ENCODE measurements around the gene LAMC2.
"Not testable (repeated sequence)": the region's sequence is repeated elsewhere in the genome, so short reads cannot be mapped to it uniquely, and the experiment has no call there.

The LAMC2 gene

DNA sequence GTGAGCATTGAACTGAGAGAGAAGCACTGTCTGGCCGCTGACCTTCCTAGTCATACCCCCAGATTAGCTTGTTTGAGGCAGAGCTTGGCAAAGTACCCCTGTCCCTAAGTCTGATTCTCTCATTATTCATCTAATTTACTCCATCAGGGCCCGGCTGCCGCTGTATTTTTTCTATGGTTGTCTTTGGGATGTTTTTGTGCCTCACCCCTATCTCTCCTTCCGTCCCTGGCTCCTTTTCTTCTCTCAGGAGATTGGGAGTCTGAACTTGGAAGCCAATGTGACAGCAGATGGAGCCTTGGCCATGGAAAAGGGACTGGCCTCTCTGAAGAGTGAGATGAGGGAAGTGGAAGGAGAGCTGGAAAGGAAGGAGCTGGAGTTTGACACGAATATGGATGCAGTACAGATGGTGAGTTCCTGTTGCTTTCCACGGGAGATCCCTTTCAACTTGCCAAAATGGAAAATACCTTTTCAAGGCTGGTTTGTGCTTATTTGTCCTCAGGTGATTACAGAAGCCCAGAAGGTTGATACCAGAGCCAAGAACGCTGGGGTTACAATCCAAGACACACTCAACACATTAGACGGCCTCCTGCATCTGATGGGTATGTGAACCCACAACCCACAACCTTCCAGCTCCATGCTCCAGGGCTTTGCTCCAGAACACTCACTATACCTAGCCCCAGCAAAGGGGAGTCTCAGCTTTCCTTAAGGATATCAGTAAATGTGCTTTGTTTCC is 53.9 kb downstream of the LAMC2 start:
- no peak for DNase-seq

- DNase-seq = no peak
Observed at GRCh38 chr1:183240526-183240825, 54.4 kb downstream of the LAMC2 start.

DNA sequence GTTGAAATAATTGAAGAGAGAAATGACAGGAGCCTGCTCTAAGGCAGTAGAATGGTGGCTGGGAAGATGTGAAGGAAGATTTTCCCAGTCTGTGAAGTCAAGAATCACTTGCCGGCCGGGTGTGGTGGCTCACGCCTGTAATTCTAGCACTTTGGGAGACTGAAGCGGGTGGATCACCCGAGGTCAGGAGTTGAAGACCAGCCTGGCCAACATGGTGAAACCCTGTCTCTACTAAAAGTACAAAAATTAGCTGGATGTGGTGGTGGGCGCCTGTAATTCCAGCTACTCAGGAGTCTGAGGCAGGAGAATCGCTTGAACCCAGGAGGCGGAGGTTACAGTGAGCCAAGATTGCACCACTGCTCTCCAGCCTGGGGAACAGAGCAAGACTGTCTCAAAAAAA is 54.8 kb downstream of the LAMC2 start:
- not testable (repeated sequence) for DNase-seq

DNA sequence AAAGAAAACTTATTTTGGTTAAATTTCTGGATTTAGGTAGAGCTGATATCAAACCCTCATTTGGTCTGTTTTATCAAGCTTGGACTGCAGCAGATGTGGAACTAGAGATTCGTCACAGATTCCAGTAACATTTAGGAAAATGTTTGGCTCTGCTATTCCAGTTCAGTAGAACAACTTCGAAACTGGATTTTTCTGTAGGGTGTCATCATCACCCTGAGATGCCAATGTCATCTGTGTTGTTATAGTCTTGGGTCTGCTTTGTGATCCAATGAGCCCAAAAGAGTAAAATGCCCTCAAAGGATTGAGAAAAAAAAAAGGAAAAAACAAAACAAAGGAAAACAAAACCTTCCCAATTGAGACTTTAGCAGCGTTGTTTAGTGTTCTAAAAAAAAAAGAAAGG is 55.4 kb downstream of the LAMC2 start:
- DNase-seq = no peak

DNA sequence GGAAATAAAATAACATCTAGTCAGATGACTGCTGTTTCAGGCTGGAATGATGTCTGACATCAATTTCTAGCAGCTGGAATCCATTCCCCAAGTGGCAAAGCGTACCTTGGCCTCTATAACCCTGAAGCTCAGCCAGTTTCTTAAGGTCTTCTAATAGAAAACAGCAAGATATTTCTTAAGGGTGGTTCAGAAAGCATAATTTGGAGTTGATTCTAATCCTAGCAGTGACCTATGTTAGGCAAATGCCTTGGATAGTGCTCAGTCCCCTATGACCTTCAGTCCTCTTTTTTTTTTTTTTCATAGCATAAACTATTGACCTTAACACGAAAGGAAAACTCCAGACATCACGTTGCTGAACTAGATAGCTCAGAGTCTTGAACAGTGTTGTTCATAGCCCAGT is 56.5 kb downstream of the LAMC2 start:
- DNase-seq = no peak

- no peak for DNase-seq
Observed at GRCh38 chr1:183243161-183244050, 57.3 kb downstream of the LAMC2 start.

GRCh38 chr1:183244466-183244865 is 58.4 kb downstream of the LAMC2 start:
- no peak for DNase-seq

DNA sequence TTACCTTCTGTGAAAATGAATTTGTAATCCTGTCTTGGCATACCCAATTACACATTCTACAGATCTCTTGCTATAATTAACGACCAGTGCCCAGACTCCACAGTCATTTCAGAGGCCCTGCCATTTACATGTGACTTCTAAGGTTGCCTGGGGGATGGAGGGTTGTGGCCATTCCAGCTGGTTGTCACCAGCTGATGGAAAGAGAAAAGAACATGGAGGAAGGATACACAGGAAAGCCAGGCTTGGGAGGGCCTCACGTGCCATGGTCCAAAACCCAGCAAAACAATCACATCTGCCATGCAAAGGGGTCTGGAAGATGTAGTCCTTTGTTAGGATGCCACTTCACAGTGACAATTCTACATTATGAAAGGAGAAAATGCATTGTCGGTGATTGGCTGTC is 59.3 kb downstream of the LAMC2 start:
- DNase-seq = no peak

GRCh38 chr1:183246436-183246835 is 60.4 kb downstream of the LAMC2 start:
- no peak for DNase-seq

DNA sequence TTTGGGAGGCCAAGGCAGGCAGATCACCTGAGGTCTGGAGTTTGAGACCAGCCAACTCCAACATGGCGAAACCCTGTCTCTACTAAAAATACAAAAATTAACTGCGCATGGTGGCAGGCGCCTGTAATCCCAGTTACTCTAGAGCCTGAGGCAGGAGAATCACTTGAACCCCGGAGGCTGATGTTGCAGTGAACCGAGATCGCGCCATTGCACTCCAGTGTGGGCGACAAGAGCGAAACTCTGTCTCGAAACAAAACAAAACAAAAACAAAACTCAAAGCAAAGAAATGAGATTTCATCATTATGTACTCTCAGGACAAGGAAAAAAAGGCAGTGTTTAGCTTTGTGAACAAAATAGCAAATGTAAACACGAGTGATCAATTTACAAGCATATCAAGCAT is 61.0 kb downstream of the LAMC2 start:
- DNase-seq = no peak

DNA sequence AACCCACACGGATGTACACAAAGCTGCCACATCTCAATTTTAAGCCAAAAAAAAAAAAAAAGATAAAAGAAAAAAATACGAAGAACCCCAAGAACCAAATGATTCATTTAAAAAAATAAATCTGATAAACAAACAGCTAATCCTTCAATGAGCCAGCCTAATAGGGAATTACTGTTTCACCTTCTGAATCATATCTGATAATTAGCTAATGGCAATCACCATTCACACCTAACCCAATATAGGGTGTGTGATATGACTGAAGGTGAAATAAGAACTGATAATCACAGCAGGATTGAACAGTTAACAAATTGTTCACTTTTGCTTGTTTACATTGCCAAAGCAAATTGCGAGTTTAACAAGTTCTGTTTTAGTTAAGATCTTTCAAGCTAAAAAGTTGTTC is 61.4 kb downstream of the LAMC2 start:
- no peak for DNase-seq

DNA sequence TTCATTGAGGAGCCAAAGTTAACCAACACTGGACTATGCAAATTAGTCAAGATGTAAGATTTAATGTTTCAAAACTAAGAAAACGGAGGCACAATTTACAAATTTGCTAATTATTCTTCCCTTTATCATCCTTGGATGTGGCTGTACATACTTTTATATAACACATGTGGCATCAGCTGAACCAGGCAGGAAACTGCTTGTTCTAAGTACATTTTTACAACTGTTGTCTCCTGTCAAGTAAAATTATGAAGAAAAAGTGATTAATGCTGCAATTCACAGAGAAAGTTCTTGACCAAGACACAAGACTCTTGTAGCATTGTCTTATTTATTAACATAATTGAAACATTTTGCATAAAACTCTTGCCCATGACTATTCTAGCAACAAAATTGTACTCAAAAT is 61.9 kb downstream of the LAMC2 start:
- DNase-seq = no peak

DNA sequence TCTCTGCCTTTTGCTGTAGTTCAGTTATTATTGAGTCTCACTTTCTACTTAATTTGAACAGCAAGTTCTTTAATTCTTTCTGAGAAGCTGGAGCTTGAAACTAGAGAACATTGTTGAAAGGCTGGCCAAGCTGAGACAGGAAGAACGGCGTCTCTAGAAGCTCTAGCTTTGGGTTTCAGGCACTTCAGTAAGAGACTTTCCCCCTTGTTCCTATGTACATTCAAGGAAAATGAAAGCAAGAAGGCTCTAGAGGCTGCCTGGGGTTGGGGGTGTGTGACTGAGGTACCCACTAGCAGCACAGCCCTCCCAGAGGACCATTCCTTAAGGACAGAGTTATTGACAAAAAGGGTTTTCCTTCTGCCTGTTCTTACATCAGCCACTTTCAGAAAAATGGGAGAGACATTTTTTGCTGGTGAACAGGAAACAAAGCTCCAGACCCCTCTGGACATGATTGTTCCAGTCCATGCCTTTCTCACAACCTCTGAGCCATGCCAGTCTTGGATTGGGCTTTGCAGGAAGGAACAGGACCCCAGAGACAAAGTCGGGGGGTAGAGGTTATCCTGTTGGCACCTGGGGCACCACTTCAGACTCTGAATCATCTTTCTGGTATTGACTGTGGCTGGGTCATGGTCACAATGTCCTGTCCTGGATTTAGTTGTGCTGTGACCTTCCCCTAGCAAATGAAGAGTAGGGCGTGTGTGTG is 63.1 kb downstream of the LAMC2 start:
- DNase-seq = no peak

DNA sequence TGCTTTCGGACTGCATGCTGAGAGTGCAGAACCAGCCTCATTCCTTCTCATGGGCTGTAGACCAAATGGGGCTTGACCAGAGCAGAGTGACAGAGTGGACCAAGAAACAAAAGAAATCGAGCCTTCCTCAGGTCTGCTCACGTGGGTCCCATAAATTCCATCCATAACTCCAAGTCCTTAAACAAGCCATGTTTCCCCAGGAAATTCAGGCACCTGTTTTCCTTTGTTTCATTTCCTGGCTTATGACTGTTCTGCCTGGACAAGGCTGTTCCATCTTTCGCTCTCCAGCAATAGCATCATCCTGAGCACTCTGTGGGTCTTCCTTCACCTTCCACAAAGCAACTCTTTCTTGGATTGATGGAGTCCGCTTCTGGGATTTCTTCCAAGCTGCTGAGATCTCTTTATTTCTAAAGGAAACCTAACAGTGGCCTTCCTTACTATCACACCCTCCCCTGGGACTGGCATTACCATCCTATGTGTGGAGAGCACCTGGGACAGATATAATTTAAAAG is 63.9 kb downstream of the LAMC2 start:
- no peak for DNase-seq

DNA sequence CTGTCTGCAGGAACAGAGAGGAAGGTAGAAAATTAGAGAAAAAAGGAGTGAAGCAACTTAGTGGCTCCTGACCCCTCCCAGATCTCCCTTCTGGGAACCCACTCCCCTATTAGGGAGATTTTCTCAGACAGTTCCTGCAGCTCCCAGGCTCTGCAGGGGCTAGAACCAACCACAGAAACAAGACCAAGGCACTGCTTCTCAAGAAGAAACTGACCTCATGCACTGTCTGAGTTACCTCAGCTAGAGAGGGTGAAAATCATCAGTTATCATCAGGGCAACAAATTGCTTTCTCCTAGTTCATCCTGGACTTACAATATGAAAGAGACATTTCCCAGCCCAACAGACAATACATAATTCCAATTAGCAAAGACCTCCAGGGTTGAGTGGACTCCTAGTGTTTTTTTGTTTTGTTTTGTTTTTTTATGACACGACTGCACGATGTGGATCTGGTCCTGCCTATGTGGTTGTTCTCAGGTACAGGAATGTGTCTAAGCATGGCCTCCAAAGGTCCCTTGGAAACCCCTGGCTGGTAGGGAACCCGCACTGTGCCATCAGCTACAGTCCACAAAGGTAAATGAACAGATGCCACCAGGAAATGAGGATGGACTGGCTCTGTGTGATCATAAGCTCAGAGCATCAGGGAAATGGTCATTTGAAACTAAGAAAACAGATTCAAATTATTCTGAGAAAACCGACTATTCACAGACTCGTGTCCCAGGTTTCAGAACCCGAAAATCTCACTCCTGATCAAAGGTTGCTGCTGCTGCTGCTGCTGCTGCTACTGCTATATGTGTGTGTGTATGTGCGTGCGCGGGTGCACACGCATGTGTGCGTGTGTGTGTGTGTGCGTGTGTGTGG is 65.3 kb downstream of the LAMC2 start:
- DNase-seq = no peak

GRCh38 chr1:183251959-183252450 is 65.9 kb downstream of the LAMC2 start:
- no peak for DNase-seq

GRCh38 chr1:183255073-183255472 is 69.0 kb downstream of the LAMC2 start:
- no peak for DNase-seq

- no peak for DNase-seq
Observed at GRCh38 chr1:183259924-183260323, 73.9 kb downstream of the LAMC2 start.

DNA sequence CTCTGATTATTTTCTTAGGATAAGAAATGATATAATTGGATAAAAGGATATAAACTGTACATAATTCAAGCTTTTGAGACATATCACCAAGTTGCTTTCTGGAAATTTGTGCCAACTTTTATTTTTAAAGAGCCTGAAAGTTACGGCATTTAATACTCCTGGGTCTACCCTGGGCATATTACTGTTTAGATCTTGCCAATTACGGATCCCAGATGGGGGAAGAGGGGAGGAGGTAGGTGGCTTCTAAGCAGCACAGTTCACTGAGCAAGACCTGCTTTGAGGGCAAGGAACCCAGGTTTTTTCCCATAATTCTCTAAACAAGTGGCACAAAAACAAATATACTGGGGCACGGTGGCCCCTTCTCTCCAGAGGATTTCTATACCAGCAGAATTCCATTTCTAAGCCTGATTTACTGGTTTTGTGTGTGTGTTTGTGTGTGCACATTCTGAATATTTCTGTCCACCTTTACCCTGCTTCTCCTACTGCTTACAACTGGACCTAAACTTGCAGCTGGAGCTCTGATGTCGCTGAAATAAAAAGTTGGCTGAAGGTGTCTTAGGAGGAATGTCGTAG is 76.7 kb downstream of the LAMC2 start:
- DNase-seq = no peak

GRCh38 chr1:183263886-183264602 is 78.0 kb downstream of the LAMC2 start:
- DNase-seq = no peak

GRCh38 chr1:183267646-183268431 is 81.8 kb downstream of the LAMC2 start:
- no peak for DNase-seq

All from activated T-cell treated with anti-CD3 and anti-CD28 coated beads, Interleukin-2, amount 50 U/mL, for 48 hours (primary cell).